ENCODE measurements around the gene KRTAP9-1.

- TF ChIP-seq CTCF (IDR thresholded peaks at IDR 0.05) (no peak), POLR2A (IDR thresholded peaks at IDR 0.05) (no peak)
Measured at GRCh38 chr17:41184480-41184961, 5.2 kb upstream of the KRTAP9-1 start, which contains the start of gene KRTAP4-1.
